ENCODE measurements around the gene DNAJB12. TPM values are rescaled to one million over a fixed set of nuclear protein-coding genes. Genes with fewer than 3 reads are reported as not detected.
"Not testable (repeated sequence)": the region's sequence is repeated elsewhere in the genome, so short reads cannot be mapped to it uniquely, and the experiment has no call there.

Gene DNAJB12
- total RNA-seq, 3 donors from 2014 or later (not counting 1 experiment from before 2014, with no cell fraction given): 47.3 to 54.2 (median 48.7) TPM

DNA sequence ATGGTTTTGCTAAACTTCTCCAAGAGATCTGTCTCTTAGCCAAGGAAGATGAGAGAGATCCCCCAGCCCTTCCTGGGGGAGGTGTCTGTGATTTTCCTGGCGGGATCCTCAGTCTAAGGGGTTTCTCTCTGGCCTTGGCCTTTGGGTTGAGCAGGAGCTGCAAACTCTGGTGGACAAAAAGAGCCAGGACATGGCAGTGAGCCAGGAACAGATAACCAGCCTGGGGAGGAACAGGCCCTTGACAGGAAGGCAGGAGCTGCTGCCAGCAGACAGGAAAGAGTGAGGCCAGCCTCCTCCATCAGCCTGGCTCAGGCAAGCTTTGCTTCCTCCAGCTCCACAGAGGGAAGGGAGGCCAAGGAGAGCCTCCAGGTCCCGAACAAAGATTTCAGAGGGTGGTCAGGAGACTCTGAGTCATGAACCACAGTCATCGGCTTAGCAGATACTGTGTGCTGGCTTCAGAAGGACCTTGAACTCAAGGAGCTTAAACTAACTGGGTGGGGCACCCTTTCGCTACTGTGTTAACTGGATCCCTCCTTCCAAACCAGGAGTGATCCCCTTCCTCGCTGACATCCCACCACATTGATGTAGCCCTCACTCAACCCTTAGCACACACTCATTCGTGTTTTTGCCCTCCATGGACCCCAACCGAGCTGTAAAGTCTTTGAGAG is 46.3 kb downstream of the DNAJB12 start:
- Mint-ChIP-seq H3K27ac (peak overlapping the region; percentile 74 to 88), H3K9me3 (no peaks in the 10 kb centered on the region), H3K27me3 (ENCODE audit: low read depth in 2 of 2) (no peaks in the 10 kb centered on the region), H3K4me3 (no peak overlapping the region), H3K4me1 (peaks cover 39 to 50% of the 10 kb centered on the region in 2 donors), H3K36me3 (no peaks in the 10 kb centered on the region)
- WGBS (ENCODE audit: insufficient coverage): 63% methylated on average over 7 of the region's 7 CpGs
- intact Hi-C loops (cut with micrococcal nuclease): no loop called here
- Histone ChIP-seq H3K4me1 (ENCODE audit: control insufficient read depth, insufficient read depth, low read length) (peaks cover 44% of the 10 kb centered on the region), H3K27ac (ENCODE audit: low read length) (no peak overlapping the region), H3K9me3 (ENCODE audit: control insufficient read depth, insufficient read depth, low read length) (no peaks in the 10 kb centered on the region), H3K36me3 (ENCODE audit: control insufficient read depth, insufficient read depth, low read length) (no peaks in the 10 kb centered on the region), H3K4me3 (ENCODE audit: low read length) (no peak overlapping the region), H3K27me3 (ENCODE audit: control insufficient read depth, insufficient read depth, low read length) (no peaks in the 10 kb centered on the region)
- DNase-seq (peak in 1 of 2 donors; percentile 38), ATAC-seq (peak in 2 of 3 donors; percentile 22 to 34)
- TF ChIP-seq, protein P1, sequence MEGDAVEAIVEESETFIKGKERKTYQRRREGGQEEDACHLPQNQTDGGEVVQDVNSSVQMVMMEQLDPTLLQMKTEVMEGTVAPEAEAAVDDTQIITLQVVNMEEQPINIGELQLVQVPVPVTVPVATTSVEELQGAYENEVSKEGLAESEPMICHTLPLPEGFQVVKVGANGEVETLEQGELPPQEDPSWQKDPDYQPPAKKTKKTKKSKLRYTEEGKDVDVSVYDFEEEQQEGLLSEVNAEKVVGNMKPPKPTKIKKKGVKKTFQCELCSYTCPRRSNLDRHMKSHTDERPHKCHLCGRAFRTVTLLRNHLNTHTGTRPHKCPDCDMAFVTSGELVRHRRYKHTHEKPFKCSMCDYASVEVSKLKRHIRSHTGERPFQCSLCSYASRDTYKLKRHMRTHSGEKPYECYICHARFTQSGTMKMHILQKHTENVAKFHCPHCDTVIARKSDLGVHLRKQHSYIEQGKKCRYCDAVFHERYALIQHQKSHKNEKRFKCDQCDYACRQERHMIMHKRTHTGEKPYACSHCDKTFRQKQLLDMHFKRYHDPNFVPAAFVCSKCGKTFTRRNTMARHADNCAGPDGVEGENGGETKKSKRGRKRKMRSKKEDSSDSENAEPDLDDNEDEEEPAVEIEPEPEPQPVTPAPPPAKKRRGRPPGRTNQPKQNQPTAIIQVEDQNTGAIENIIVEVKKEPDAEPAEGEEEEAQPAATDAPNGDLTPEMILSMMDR (IDR thresholded peaks at IDR 0.05): no peak

GRCh38 chr10:72307711-72308110 is 47.0 kb downstream of the DNAJB12 start:
- DNase-seq; H3K36me3 ChIP-seq (ENCODE audit: control insufficient read depth, insufficient read depth, low read length); H3K9me3 ChIP-seq (ENCODE audit: control insufficient read depth, insufficient read depth, low read length); ATAC-seq; H3K27ac ChIP-seq (ENCODE audit: low read length); H3K9me3 Mint-ChIP-seq; H3K27me3 Mint-ChIP-seq (ENCODE audit: low read depth in 2 of 2); H3K4me3 Mint-ChIP-seq; intact Hi-C loops (cut with micrococcal nuclease); H3K36me3 Mint-ChIP-seq; H3K27me3 ChIP-seq (ENCODE audit: control insufficient read depth, insufficient read depth, low read length); H3K4me3 ChIP-seq (ENCODE audit: low read length): not testable (repeated sequence)
- peaks cover 39 to 54% of the 10 kb centered on the region in 2 donors for H3K4me1 Mint-ChIP-seq
- 97% methylated on average over 7 of the region's 7 CpGs for WGBS (ENCODE audit: insufficient coverage)
- H3K27ac Mint-ChIP-seq: peak overlapping the region; percentile 74 to 88
- H3K4me1 ChIP-seq (ENCODE audit: control insufficient read depth, insufficient read depth, low read length): peaks cover 50% of the 10 kb centered on the region

DNA sequence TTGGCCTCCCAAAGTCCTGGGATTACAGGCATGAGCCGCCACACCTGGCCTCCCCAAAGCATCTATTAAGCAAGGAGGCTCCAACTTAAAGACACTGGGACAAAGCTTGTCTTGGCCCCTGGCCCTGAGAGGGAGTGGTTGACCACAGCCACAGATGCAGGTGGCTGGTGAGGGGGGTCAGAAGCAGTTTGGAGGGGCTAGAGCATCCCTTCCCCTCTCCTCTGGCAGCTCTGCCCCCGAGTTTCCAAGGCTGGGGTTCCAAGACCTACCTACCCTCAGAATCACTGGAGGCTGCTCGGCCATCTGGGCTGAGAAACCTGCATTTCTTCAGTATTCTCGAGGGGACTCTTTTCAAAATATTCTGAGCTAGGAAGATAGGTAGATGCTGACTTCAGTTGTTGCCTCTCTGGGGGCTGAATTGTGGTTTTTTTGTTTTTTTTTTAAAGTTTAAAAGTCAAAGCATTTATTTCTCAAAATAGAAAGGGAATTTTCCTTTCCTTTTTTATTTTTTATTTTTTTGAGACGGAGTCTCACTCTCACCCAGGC is 48.4 kb downstream of the DNAJB12 start:
- Histone ChIP-seq H3K4me1 (ENCODE audit: control insufficient read depth, insufficient read depth, low read length) (peaks cover 53% of the 10 kb centered on the region), H3K27ac (ENCODE audit: low read length) (no peak overlapping the region), H3K27me3 (ENCODE audit: control insufficient read depth, insufficient read depth, low read length) (no peaks in the 10 kb centered on the region), H3K36me3 (ENCODE audit: control insufficient read depth, insufficient read depth, low read length) (no peaks in the 10 kb centered on the region), H3K4me3 (ENCODE audit: low read length) (no peak overlapping the region), H3K9me3 (ENCODE audit: control insufficient read depth, insufficient read depth, low read length) (no peaks in the 10 kb centered on the region)
- H3K4me3 Mint-ChIP-seq: no peak overlapping the region
- TF ChIP-seq, protein P1 (IDR thresholded peaks at IDR 0.05): no peak
- peak overlapping the region in 1 of 2 donors; percentile 43 for H3K27ac Mint-ChIP-seq
- peaks cover 37 to 52% of the 10 kb centered on the region in 2 donors for H3K4me1 Mint-ChIP-seq
- no peak for ATAC-seq
- H3K36me3 Mint-ChIP-seq: no peaks in the 10 kb centered on the region
- no peaks in the 10 kb centered on the region for H3K27me3 Mint-ChIP-seq (ENCODE audit: low read depth in 2 of 2)
- H3K9me3 Mint-ChIP-seq: no peaks in the 10 kb centered on the region
- DNase-seq: peak in 1 of 2 donors; percentile 25
- intact Hi-C loops (cut with micrococcal nuclease): no loop called here
- WGBS (ENCODE audit: insufficient coverage): 50% methylated on average over 5 of the region's 5 CpGs

- H3K36me3 ChIP-seq (ENCODE audit: control insufficient read depth, insufficient read depth, low read length): no peaks in the 10 kb centered on the region
- no peaks in the 10 kb centered on the region for H3K9me3 ChIP-seq (ENCODE audit: control insufficient read depth, insufficient read depth, low read length)
- no peaks in the 10 kb centered on the region for H3K27me3 ChIP-seq (ENCODE audit: control insufficient read depth, insufficient read depth, low read length)
- Mint-ChIP-seq H3K4me1 (peaks cover 23 to 41% of the 10 kb centered on the region in 2 donors), H3K9me3 (no peaks in the 10 kb centered on the region), H3K27ac (no peak overlapping the region), H3K27me3 (ENCODE audit: low read depth in 2 of 2) (no peaks in the 10 kb centered on the region), H3K36me3 (no peaks in the 10 kb centered on the region), H3K4me3 (no peak overlapping the region)
- peaks cover 35% of the 10 kb centered on the region for H3K4me1 ChIP-seq (ENCODE audit: control insufficient read depth, insufficient read depth, low read length)
- no peak for DNase-seq
- TF ChIP-seq, protein P1 (IDR thresholded peaks at IDR 0.05): no peak
- no peak overlapping the region for H3K4me3 ChIP-seq (ENCODE audit: low read length)
- H3K27ac ChIP-seq (ENCODE audit: low read length): no peak overlapping the region
- no peak for ATAC-seq
- WGBS (ENCODE audit: insufficient coverage): 86% methylated on average over 8 of the region's 8 CpGs
- intact Hi-C loops (cut with micrococcal nuclease): no loop called here
Observed at GRCh38 chr10:72303424-72304128, 51.1 kb downstream of the DNAJB12 start.
